ENCODE measurements around the gene IMMT. TPM values are rescaled to one million over a fixed set of nuclear protein-coding genes. Genes with fewer than 3 reads are reported as not detected.

The IMMT gene
- total and polyA plus RNA-seq, 9 of the 15 experiments (the other 6 are each of a cell fraction or from before 2014, with no cell fraction given) = 119 to 294 (median 140) TPM

- TF ChIP-seq TRIM25 (IDR thresholded peaks at IDR 0.05; ENCODE audit: borderline replicate concordance) = no peak
- TF ChIP-seq ZNF143 (CRISPR knock-in tag; IDR thresholded peaks at IDR 0.05) = no peak
Observed at GRCh38 chr2:86170449-86170848, 24.8 kb downstream of the IMMT start (continued).

- BruUV-seq (replicated peaks) = no TSS peak
- Histone ChIP-seq H4K20me1 (replicated peaks; ENCODE audit: control insufficient read depth, insufficient read depth, low read length) (no peaks in the 10 kb centered on the region), H3K27me3 (ENCODE audit: control insufficient read depth in 2 of 2, insufficient read depth in 2 of 2, low read length in 2 of 2) (no peaks in the 10 kb centered on the region), H3K4me2 (ENCODE audit: insufficient read depth, low read length) (no peak overlapping the region), H3K9ac (ENCODE audit: insufficient read depth in 1 of 2, low read depth in 2 of 2, low read length in 2 of 2) (no peak overlapping the region), H2AFZ (ENCODE audit: low read depth, low read length) (no peak overlapping the region), H3K36me3 (ENCODE audit: control insufficient read depth, insufficient read depth, low read length) (peaks cover 87% of the 10 kb centered on the region), H3K4me1 (replicated peaks in 1 of 2; ENCODE audit: control insufficient read depth in 2 of 2, insufficient read depth in 2 of 2, low read length in 2 of 2) (no peaks in the 10 kb centered on the region), H3K9me1 (ENCODE audit: control insufficient read depth, insufficient read depth, low read length) (no peaks in the 10 kb centered on the region), H3K27ac (ENCODE audit: extremely low read depth, low read depth, low read length) (no peak overlapping the region), H3K4me3 (no peak overlapping the region), H3K9me3 (replicated peaks; ENCODE audit: control insufficient read depth, insufficient read depth, low read depth, low read length) (no peaks in the 10 kb centered on the region), H3K79me2 (ENCODE audit: control insufficient read depth, insufficient read depth, low read length) (no peaks in the 10 kb centered on the region)
- 94% methylated on average over 6 of the region's 6 CpGs for WGBS (ENCODE audit: insufficient coverage, low coverage, missing lambda C conversion rate)
- FAIRE-seq (no peak), ATAC-seq (no peak), DNase-seq (ENCODE audit: extremely low read depth in 1 of 4, low spot score in 3 of 4) (no peak)
- intact Hi-C loops (cut with micrococcal nuclease) = no loop called here
- CTCF ChIA-PET (ENCODE audit: low intra/inter-chr PET ratio) = no interaction called here
- in situ Hi-C loops (cut with MboI) = no loop called here
- POLR2A ChIA-PET = interaction anchor here (0.8 to 1.1 kb wide), 2 partner anchors 16 to 29 kb away, joined by 3 read pairs; no protein-coding TSS in a partner anchor
- no peak for TF ChIP-seq ZFP36 (IDR thresholded peaks at IDR 0.05; ENCODE audit: low read depth, low read length, partially characterized antibody)
- no peak for TF ChIP-seq NR1H2 (CRISPR knock-in tag; IDR thresholded peaks at IDR 0.05)
- TF ChIP-seq ZC3H8 (IDR thresholded peaks at IDR 0.05) = no peak
- TF ChIP-seq ZNF174 (CRISPR knock-in tag; IDR thresholded peaks at IDR 0.05) = no peak
- no peak for TF ChIP-seq ZNF274 (IDR thresholded peaks at IDR 0.05; ENCODE audit: borderline replicate concordance, low read depth, low read length)
- TF ChIP-seq SREBF1 (IDR thresholded peaks at IDR 0.05; ENCODE audit: borderline replicate concordance, low read depth, low read length) = no peak
- no peak for TF ChIP-seq ATF2 (CRISPR knock-in tag; IDR thresholded peaks at IDR 0.05)
- TF ChIP-seq PTTG1 (tag; IDR thresholded peaks at IDR 0.05; ENCODE audit: low read depth) = no peak
- no peak for TF ChIP-seq TSC22D4 (tag; IDR thresholded peaks at IDR 0.05)
- no peak for TF ChIP-seq ARID4B (CRISPR knock-in tag; IDR thresholded peaks at IDR 0.05)
- no peak for TF ChIP-seq CGGBP1 (CRISPR knock-in tag; IDR thresholded peaks at IDR 0.05)
Observed at GRCh38 chr2:86160156-86160952, 34.9 kb downstream of the IMMT start.

Measured in K562 (cell line).